ENCODE measurements around the gene PRPS1L1. TPM values are rescaled to one million over a fixed set of nuclear protein-coding genes. Genes with fewer than 3 reads are reported as not detected.

Gene PRPS1L1
- polyA plus RNA-seq, 1 experiment: not detected

DNA sequence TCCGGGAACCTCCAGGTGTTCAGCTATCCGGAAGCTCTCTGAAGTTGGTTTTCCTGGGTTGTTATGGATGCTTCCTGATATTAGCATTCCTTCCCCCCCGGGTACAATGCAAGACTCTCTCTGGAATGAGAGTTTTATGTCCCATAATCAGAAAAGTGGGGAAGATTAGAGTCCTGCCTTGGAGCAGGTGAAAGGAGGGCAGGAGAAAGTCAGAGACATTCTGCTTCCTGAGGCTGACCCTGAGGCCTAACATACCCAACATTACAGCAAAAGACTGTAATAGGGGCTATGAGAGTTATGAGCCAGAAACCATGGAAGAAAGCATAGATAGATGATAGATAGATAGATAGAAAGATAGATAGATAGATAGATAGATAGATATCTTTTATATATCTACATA, 36.9 kb downstream of the PRPS1L1 start:
- H3K27me3 ChIP-seq (ENCODE audit: control insufficient read depth, insufficient read depth, low read length): no peaks in the 10 kb centered on the region
- no peaks in the 10 kb centered on the region for H3K36me3 ChIP-seq (ENCODE audit: control insufficient read depth, insufficient read depth, low read length)
- no peak overlapping the region for H3K4me3 ChIP-seq (ENCODE audit: low read depth, low read length)
- ChIA-PET CTCF (interaction anchor here (1.4 kb wide), 1 partner anchor 220 kb away, joined by 5 read pairs; no protein-coding TSS in a partner anchor), POLR2A (no interaction called here)
- DNase-seq (ENCODE audit: low read depth): no peak
- TF ChIP-seq, protein P1, sequence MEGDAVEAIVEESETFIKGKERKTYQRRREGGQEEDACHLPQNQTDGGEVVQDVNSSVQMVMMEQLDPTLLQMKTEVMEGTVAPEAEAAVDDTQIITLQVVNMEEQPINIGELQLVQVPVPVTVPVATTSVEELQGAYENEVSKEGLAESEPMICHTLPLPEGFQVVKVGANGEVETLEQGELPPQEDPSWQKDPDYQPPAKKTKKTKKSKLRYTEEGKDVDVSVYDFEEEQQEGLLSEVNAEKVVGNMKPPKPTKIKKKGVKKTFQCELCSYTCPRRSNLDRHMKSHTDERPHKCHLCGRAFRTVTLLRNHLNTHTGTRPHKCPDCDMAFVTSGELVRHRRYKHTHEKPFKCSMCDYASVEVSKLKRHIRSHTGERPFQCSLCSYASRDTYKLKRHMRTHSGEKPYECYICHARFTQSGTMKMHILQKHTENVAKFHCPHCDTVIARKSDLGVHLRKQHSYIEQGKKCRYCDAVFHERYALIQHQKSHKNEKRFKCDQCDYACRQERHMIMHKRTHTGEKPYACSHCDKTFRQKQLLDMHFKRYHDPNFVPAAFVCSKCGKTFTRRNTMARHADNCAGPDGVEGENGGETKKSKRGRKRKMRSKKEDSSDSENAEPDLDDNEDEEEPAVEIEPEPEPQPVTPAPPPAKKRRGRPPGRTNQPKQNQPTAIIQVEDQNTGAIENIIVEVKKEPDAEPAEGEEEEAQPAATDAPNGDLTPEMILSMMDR (IDR thresholded peaks at IDR 0.05; ENCODE audit: insufficient read depth, low read depth, low read length): no peak

DNA sequence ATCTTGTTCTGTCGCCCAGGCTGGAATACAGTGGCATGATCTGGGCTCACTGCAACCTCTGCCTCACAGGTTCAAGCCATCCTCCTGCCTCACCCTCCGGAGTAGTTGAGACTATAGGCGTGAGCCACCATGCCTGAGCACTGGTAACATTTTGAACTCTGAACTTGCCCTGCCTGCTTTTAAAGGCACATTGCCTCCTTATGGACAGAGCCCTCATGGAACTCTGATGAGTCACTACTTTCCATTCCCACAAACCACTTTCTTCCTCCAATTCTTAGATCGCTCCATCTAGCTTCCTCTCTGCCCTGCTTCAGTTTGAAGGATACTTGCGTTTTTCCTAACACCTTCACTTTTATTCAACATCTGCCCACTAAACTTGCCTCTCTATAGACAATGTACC, 38.1 kb downstream of the PRPS1L1 start:
- DNase-seq (ENCODE audit: low read depth): no peak
- Histone ChIP-seq H3K27me3 (ENCODE audit: control insufficient read depth, insufficient read depth, low read length) (no peaks in the 10 kb centered on the region), H3K36me3 (ENCODE audit: control insufficient read depth, insufficient read depth, low read length) (no peaks in the 10 kb centered on the region), H3K4me3 (ENCODE audit: low read depth, low read length) (no peak overlapping the region)
- CTCF ChIA-PET: interaction anchor here (0.5 to 0.6 kb wide), 3 partner anchors 196 to 361 kb away, joined by 3 read pairs; no protein-coding TSS in a partner anchor
- POLR2A ChIA-PET: no interaction called here
- TF ChIP-seq, protein P1 (IDR thresholded peaks at IDR 0.05; ENCODE audit: insufficient read depth, low read depth, low read length): no peak

DNA sequence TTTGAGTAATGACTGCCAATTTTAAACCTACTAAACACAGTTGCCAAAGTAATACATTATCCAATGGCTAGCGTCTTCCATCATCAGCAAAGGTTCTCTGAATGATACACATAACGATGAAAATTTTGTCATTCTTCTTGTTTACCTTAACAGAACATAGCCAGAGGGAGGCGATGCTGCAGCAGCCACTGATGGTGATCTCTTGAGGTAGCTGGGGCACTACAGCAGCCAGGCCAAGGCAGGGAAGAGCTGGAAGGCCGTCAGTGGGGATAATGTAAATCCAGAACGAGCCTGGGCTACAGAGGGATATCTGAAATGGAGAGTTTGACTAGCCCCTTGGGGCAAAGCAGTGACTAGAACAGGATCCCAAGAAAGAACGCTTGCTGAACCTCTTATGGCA, 38.8 kb downstream of the PRPS1L1 start:
- H3K4me3 ChIP-seq (ENCODE audit: low read depth, low read length): no peak overlapping the region
- POLR2A ChIA-PET: no interaction called here
- CTCF ChIA-PET: no interaction called here
- no peaks in the 10 kb centered on the region for H3K36me3 ChIP-seq (ENCODE audit: control insufficient read depth, insufficient read depth, low read length)
- no peaks in the 10 kb centered on the region for H3K27me3 ChIP-seq (ENCODE audit: control insufficient read depth, insufficient read depth, low read length)
- DNase-seq (ENCODE audit: low read depth): no peak
- TF ChIP-seq, protein P1 (IDR thresholded peaks at IDR 0.05; ENCODE audit: insufficient read depth, low read depth, low read length): no peak

DNA sequence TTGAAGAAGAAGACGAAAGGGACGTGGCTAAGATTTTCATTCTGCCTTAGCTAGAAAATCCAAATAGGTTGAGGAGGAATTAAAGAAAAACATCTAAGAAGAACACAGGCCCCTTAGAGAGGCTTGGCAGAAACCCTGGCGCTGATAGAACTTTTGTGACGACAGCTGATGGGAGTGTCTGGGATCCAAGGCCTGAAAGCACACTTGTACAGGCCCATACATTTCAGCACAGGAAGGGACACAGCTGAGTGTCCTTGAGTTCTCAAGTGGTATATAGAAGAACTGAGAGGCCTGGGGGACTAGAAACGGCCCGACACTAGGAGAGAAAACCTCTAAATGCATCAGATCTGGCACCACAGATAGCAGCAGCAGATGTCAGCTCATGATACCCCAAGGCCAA, 39.5 kb downstream of the PRPS1L1 start:
- Histone ChIP-seq H3K4me3 (ENCODE audit: low read depth, low read length) (no peak overlapping the region), H3K36me3 (ENCODE audit: control insufficient read depth, insufficient read depth, low read length) (no peaks in the 10 kb centered on the region), H3K27me3 (ENCODE audit: control insufficient read depth, insufficient read depth, low read length) (no peaks in the 10 kb centered on the region)
- DNase-seq (ENCODE audit: low read depth): no peak
- TF ChIP-seq, protein P1 (IDR thresholded peaks at IDR 0.05; ENCODE audit: insufficient read depth, low read depth, low read length): no peak
- ChIA-PET CTCF (interaction anchor here (1.5 kb wide), 1 partner anchor 217 kb away, joined by 5 read pairs; no protein-coding TSS in a partner anchor), POLR2A (no interaction called here)

DNA sequence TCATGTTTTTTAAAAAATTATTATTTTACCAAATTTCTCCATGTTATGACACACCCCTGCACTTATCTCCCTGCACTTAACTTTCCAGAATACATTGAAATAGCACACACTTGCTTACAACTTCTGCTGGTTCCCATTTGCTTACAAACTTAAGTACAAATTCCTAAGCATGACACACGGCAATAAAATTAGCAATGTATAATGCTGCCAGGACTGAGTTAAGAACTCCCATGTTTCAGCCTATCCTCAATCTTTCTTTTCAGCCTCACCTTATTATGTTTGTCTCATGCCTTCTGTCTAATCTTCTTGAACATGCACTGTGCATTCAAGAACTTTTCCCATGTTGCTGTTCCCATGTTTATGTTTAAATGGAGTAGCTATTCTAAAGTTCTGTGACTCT, 40.8 kb downstream of the PRPS1L1 start:
- Histone ChIP-seq H3K27me3 (ENCODE audit: control insufficient read depth, insufficient read depth, low read length) (no peaks in the 10 kb centered on the region), H3K36me3 (ENCODE audit: control insufficient read depth, insufficient read depth, low read length) (no peaks in the 10 kb centered on the region), H3K4me3 (ENCODE audit: low read depth, low read length) (no peak overlapping the region)
- CTCF ChIA-PET: interaction anchor here (1.5 kb wide), 1 partner anchor 216 kb away, joined by 5 read pairs; no protein-coding TSS in a partner anchor
- POLR2A ChIA-PET: no interaction called here
- TF ChIP-seq, protein P1 (IDR thresholded peaks at IDR 0.05; ENCODE audit: insufficient read depth, low read depth, low read length): no peak
- peak; percentile 76 for DNase-seq (ENCODE audit: low read depth)

Data from BJ (cell line).